Osteocyte (in vitro differentiated cells): ENCODE data around the gene SPATA7. TPM values are rescaled to one million over a fixed set of nuclear protein-coding genes. Genes with fewer than 3 reads are reported as not detected.

Experiments
- DNase-seq: peaks from one replicate; pipeline ENCODE4 v3.0.0; 2021; ENCODE audit warnings: mixed read lengths; ENCODE audit not compliant: unreplicated experiment; ENCODE audit errors: extremely low spot score
- H3K27ac Mint-ChIP-seq: one replicate; pipeline ENCODE4 v1.8.0; 2021; ENCODE audit warnings: mild to moderate bottlenecking, mixed read lengths; ENCODE audit not compliant: unreplicated experiment
- H3K27me3 Mint-ChIP-seq: one replicate; pipeline ENCODE4 v1.8.0; 2021; ENCODE audit warnings: mixed read lengths; ENCODE audit not compliant: unreplicated experiment
- H3K36me3 Mint-ChIP-seq: one replicate; pipeline ENCODE4 v1.8.0; 2021; ENCODE audit warnings: mixed read lengths; ENCODE audit not compliant: unreplicated experiment
- H3K4me1 Mint-ChIP-seq: one replicate; pipeline ENCODE4 v1.8.0; 2021; ENCODE audit warnings: mixed read lengths; ENCODE audit not compliant: unreplicated experiment
- H3K4me3 Mint-ChIP-seq: one replicate; pipeline ENCODE4 v1.8.0; 2021; ENCODE audit warnings: mild to moderate bottlenecking, moderate library complexity, mixed read lengths; ENCODE audit not compliant: unreplicated experiment
- H3K9me3 Mint-ChIP-seq: one replicate; pipeline ENCODE4 v1.8.0; 2021; ENCODE audit warnings: mixed read lengths; ENCODE audit not compliant: unreplicated experiment
- total RNA-seq: library from RNA; stranded (reverse); gene quantifications from 2 replicates; pipeline ENCODE4 v1.2.1, GENCODE V29; 2021
- TF ChIP-seq, protein P1 (sequence below): fragments of 200-600 bp; sonication (generic); IDR thresholded peaks from 2 replicates; pipeline ENCODE4 v1.5.0; 2021; ENCODE audit warnings: antibody characterized with exemption, mild to moderate bottlenecking, moderate library complexity

The SPATA7 gene
- total RNA-seq, 1 donor from 2014 or later = 13.2 TPM

DNA sequence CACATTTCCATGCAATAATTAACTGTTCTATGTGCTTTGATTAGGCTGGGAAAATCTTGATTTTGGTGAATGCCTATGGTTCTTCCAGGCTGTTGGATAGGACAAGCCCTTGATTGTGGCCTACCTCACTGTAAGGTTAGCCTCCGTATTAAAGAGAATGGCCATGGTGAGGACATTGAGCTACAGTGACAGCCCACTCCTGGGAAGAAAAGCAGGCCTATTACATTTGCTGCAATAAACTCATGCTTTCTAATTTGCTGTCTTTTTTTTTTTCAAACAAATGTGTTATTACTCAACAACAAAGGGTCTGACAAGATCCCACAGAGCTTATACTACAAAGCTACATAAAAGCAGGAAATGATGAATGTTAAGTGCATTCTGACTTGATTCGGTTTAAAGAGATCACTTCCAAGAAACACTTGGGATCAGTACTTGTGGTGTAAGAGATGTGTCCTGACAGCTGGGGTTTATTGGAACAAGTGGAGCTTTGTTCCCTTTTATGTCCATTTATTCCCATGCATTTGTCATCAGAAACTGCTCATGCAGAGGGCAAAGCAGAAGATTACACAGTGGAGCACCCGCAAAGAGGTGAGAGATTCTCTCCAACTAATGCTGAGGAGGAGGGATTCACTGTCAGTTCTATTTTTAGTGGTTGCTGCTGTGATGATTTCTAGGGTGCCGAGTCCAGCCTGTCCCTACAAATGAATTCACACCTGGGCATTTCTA lies 33.3 kb upstream of the SPATA7 start:
- Mint-ChIP-seq H3K9me3 (no peaks in the 10 kb centered on the region), H3K27ac (no peak overlapping the region), H3K27me3 (peaks cover 2% of the 10 kb centered on the region), H3K4me1 (no peaks in the 10 kb centered on the region), H3K36me3 (no peaks in the 10 kb centered on the region), H3K4me3 (no peak overlapping the region)
- TF ChIP-seq, protein P1, sequence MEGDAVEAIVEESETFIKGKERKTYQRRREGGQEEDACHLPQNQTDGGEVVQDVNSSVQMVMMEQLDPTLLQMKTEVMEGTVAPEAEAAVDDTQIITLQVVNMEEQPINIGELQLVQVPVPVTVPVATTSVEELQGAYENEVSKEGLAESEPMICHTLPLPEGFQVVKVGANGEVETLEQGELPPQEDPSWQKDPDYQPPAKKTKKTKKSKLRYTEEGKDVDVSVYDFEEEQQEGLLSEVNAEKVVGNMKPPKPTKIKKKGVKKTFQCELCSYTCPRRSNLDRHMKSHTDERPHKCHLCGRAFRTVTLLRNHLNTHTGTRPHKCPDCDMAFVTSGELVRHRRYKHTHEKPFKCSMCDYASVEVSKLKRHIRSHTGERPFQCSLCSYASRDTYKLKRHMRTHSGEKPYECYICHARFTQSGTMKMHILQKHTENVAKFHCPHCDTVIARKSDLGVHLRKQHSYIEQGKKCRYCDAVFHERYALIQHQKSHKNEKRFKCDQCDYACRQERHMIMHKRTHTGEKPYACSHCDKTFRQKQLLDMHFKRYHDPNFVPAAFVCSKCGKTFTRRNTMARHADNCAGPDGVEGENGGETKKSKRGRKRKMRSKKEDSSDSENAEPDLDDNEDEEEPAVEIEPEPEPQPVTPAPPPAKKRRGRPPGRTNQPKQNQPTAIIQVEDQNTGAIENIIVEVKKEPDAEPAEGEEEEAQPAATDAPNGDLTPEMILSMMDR = no peak
- DNase-seq = no peak

DNA sequence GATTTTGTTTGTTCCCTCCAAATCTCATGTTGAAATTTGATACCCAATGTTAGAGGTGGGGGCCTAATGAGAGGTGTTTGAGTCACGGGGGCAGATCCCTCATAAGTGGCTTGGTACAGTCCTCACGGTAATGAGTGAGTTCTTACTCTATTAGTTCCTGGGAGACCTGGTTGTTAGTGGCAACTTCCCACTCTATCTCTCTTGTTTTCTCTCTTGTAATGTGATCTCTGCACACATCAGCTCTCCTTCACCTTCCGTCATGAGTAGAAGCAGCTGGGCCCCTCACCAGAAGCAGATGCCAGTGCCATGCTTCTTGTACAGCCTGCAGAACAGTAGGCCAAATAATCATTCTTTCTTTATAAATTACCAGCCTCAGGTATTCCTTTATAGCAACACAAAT lies 32.8 kb upstream of the SPATA7 start:
- DNase-seq = no peak
- Mint-ChIP-seq H3K9me3 (no peaks in the 10 kb centered on the region), H3K27ac (no peak overlapping the region), H3K36me3 (no peaks in the 10 kb centered on the region), H3K27me3 (peaks cover 2% of the 10 kb centered on the region), H3K4me1 (no peaks in the 10 kb centered on the region), H3K4me3 (no peak overlapping the region)
- TF ChIP-seq, protein P1 = no peak

DNA sequence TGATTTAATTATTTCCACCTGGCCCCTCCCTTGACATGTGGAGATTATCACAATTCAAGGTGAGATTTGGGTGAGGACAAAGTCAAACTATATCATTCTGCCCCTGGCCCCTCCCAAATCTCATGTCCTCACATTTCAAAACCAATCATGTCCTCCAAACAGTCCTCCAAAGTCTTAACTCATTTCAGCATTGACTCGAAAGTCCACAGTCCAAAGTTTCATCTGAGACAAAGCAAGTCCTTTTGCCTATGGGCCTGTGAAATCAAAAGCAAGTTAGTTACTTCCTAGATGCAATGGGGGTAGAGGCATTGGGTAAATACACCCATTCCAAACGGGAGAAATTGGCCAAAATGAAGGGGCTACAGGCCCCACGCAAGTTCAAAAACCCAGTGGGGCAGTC lies 31.1 kb upstream of the SPATA7 start:
- Mint-ChIP-seq H3K27me3 (peaks cover 2% of the 10 kb centered on the region), H3K27ac (no peak overlapping the region), H3K36me3 (no peaks in the 10 kb centered on the region), H3K4me3 (no peak overlapping the region), H3K4me1 (no peaks in the 10 kb centered on the region), H3K9me3 (no peaks in the 10 kb centered on the region)
- no peak for DNase-seq
- TF ChIP-seq, protein P1 = no peak

DNA sequence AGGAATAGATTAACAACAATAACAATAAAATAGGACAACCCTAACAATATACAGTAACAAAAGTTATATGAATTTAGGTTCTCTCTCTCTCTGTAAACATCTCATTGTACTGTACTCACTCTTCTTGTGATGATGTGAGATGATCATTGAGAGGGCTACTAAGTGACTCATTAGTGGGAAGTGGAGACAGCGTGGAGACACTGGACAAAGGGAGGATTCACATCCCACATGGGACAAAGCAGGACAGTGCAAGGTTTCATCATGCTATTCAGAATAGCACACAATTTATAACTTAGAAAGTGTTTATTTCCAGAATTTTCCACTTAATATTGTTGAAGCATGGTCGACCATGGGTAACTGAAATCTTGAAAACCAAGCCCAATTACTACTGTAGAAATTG lies 26.0 kb upstream of the SPATA7 start:
- Mint-ChIP-seq H3K36me3 (no peaks in the 10 kb centered on the region), H3K4me1 (no peaks in the 10 kb centered on the region), H3K9me3 (no peaks in the 10 kb centered on the region), H3K27ac (no peak overlapping the region), H3K4me3 (no peak overlapping the region), H3K27me3 (peaks cover 23% of the 10 kb centered on the region)
- TF ChIP-seq, protein P1 = no peak
- DNase-seq = no peak

DNA sequence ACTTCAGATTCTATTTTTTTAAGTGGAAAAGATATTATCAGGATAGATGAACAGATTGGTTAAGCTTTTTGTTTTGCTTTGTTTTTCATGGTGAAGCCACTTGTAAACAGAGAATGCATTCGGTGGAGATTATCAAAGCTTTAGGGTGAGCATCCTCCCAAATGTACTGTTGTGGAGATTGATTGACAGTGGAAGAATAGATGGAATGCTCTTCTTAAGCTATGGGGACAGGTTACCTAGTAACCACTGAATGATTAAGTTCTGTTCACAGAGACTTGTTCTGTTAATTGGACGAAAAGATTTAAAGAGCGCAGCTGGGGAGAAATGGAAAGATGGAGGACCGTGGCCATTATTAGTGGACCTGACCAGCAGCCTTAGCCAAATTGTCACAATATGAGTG lies 21.8 kb upstream of the SPATA7 start:
- Mint-ChIP-seq H3K27ac (no peak overlapping the region), H3K4me3 (no peak overlapping the region), H3K9me3 (no peaks in the 10 kb centered on the region), H3K36me3 (no peaks in the 10 kb centered on the region), H3K27me3 (peaks cover 29% of the 10 kb centered on the region), H3K4me1 (no peaks in the 10 kb centered on the region)
- TF ChIP-seq, protein P1 = no peak
- no peak for DNase-seq
